NCI-H524 (cell line): ENCODE data around the gene DYNLRB1.
"Not testable (repeated sequence)": the region's sequence is repeated elsewhere in the genome, so short reads cannot be mapped to it uniquely, and the experiment has no call there.

Source experiments
- DNase-seq, 2 experiments: peaks; one replicate each; lab custom pipeline; 2025; lab: John Stamatoyannopoulos, UW

Gene DYNLRB1

DNA sequence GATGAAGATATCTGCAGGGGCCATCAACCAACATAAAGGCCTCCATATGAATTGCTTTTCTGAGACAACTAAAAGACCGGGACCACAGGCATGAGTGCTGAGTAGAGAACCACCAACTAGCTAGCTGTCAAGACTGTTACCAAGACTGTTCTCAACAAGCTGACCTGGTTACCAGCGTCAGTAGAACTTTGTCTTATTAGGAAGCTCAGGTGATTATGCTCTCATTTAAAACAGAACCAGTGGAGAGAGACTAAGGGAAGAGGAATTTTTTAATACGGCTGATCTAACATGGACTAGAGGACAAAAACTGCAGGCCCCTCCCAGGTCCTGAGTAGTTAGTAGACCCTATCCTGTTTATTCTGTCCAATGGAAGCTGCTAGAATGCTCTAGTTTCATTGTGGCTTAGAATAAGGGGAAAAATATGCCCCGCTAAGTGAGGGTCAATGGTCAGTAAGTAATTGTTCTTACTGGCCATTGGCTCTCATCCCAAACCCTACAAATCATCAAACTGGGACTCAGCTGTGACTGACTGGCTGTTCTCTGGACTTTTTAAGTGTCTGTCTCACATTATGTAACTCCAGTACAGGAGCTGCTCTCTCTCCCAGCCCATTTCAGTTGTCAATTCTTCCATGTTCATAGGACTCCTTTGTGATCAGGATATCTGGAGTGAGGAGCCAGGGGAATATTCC is 3.8 kb upstream of the DYNLRB1 start:
- no peak for DNase-seq

DNA sequence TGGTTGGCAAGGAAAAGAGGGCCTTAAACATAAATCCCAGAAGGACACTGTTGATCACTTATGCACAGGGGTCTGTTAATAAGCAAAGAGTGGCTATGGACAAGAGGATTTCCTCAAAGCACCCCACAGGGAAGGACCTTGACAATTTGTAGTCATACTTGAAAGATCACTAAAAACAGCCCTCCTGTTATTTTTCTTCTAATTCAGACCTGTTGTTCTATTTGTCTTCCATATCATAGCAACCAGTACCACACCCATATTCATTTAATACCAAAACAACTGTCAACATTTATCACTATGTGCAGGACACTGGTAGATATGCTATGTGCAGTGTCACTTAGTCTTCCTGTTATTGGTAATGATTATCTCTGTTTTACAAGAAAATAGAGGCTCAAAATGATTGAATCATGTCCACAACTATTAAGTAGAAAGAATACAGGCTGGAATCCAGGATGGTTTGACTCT is 3.2 kb upstream of the DYNLRB1 start:
- DNase-seq = no peak

GRCh38 chr20:34514034-34514433 is 2.2 kb upstream of the DYNLRB1 start:
- not testable (repeated sequence) for DNase-seq

- no peak for DNase-seq
These were observed 1.2 kb upstream of the DYNLRB1 start for GRCh38 chr20:34514897-34515483.

GRCh38 chr20:34515484-34516246 is 557 bp upstream of the DYNLRB1 start:
- peak; percentile 79 to 91 for DNase-seq

DNA sequence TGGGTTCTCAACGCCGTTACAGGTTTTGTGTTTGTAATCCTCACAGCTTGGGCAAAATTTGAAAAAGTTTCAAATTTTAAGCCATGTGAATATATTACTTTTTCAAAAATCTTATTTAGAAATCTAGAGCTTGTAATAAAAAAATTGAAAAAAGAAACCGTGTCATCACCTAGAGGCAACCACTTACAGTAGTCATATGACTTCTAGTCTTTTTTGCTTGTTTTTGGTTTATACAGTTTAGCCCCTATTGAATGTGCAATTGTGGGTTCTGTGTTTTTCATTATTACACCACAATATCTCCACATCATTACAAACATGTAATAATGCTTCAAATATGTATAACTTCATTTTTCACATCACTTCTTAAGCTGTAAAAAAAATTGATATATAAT is 888 bp downstream of the DYNLRB1 start:
- DNase-seq = no peak

DNA sequence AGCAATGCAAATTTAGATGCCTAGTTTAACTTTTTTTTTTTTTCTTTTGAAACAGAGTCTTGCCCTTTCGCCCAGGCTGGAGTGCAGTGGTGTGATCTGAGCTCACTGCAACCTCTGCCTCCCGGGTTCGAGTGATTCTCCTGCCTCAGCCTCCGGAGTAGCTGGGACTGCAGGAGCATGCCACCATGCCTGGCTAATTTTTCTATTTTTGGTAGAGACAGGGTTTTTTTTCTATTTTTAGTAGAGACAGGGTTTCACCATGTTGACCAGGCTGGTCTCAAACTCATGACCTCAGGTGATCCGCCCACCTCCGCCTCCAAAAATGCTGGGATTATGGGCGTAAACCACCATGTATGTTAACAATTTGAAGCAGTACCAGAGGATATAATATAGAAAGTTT is 2.6 kb downstream of the DYNLRB1 start:
- not testable (repeated sequence) for DNase-seq

- not testable (repeated sequence) for DNase-seq
These were observed 3.6 kb downstream of the DYNLRB1 start for GRCh38 chr20:34519841-34520240.

- DNase-seq = peak; percentile 35 to 80
These were observed 7.0 kb downstream of the DYNLRB1 start for GRCh38 chr20:34522969-34523871.

GRCh38 chr20:34524426-34524825 is 8.2 kb downstream of the DYNLRB1 start:
- DNase-seq = no peak

GRCh38 chr20:34525342-34525708 is 9.1 kb downstream of the DYNLRB1 start:
- DNase-seq = no peak

DNA sequence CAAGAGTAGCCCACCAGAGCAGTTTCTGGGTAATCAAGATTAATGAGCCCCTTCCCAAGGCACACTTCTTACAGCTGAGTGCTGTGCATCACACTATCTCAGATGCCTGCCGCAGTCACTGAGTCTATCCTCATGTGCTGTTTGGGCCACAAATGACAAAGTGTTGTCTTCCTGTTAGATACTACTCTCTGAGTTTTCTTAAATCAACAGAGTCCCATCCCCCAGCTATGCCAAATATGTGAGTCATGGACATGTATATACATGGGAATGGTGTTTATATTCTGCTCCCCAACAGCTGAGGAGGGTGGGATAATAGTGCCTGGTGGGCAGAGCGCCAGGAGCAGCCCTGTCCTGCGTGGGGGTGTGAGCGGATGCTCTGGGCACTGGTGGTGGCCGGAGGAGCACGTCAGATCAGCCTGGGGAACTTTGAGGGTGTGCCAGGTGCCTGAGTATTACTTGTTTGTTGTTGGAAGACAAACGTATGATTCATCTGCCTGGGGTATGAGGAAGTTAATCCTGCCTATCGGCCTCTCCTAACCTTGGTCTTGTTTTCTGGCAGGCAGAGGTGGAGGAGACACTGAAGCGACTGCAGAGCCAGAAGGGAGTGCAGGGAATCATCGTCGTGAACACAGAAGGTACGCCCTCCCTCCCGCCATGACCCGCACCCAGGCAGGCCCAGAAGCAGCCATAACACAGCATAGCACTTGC is 9.6 kb downstream of the DYNLRB1 start:
- no peak for DNase-seq

DNA sequence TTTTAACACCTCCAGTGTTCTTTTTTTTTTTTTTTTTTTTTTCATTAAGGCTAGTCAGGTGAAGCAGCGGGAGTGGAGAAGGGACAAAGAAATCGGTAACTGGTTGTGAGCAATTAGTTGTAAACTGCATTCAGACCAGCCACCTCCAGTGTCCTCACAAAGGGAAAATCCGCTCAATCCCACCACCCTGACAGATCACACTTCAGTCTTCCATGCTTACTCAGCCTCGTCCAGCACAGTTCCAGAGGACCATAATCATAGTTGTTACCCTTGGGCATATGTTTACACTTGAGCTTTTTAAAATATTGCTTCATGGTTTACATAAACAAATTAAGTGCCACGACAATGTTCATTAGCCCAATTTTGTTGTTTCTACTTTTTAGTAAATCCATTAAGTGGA is 10.2 kb downstream of the DYNLRB1 start:
- no peak for DNase-seq

- no peak for DNase-seq
These were observed 10.8 kb downstream of the DYNLRB1 start for GRCh38 chr20:34527016-34527415.

GRCh38 chr20:34528921-34529297 is 12.7 kb downstream of the DYNLRB1 start:
- no peak for DNase-seq

GRCh38 chr20:34529742-34530141 is 13.5 kb downstream of the DYNLRB1 start:
- no peak for DNase-seq

- no peak for DNase-seq
These were observed 14.1 kb downstream of the DYNLRB1 start for GRCh38 chr20:34530342-34530741.

GRCh38 chr20:34531608-34532265 is 15.5 kb downstream of the DYNLRB1 start:
- no peak for DNase-seq

DNA sequence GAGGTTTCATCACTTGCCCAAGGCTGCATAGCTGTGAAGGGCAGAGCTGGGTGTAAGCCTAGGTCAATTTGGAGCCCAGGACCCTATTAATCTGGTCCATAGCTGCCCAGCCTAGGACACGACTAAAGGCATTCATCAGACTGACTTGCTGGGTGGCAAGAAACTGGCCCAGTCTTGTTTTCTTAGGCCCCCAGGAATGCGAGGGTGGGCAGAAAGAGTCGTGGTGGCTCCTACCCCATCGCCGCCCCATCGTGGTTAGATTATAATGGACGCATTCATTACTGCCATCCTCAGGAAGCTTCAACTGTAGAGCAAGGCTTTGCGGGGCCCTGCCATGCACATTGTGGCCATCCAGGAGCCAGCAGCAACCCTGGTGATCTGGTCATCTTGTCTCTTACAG is 16.1 kb downstream of the DYNLRB1 start:
- no peak for DNase-seq

- DNase-seq = no peak
These were observed 16.5 kb downstream of the DYNLRB1 start for GRCh38 chr20:34532756-34533155.
